HL-60 (cell line): Measurements from ENCODE around the gene XRCC5.

Experiments used
- DNase-seq, 2 experiments: peaks; one replicate each; pipeline ENCODE4 v3.0.0-alpha.2; 2010 to 2020; ENCODE audit warnings: low read depth in 1 of 2, low spot score in 1 of 2
- H3K27ac ChIP-seq: fragments of 250-450 bp; sonication (Bioruptor Pico); replicated peaks from 2 replicates; pipeline ENCODE4 v1.5.1; 2020; ENCODE audit warnings: mild to moderate bottlenecking, moderate library complexity
- H3K27me3 ChIP-seq: fragments of 250-450 bp; sonication (Bioruptor Pico); 2 replicates; pipeline ENCODE4 v1.5.1; 2021; ENCODE audit warnings: mild to moderate bottlenecking, moderate library complexity; ENCODE audit not compliant: insufficient read depth, poor library complexity, severe bottlenecking
- H3K4me3 ChIP-seq: replicated peaks from 2 replicates; pipeline ENCODE4 v1.5.1; 2011; ENCODE audit warnings: mild to moderate bottlenecking, control low read depth, low read length; ENCODE audit not compliant: insufficient read depth
- CTCF ChIP-seq: IDR thresholded peaks from one replicate; pipeline ENCODE4 v1.5.1; 2011; ENCODE audit warnings: low read length, control low read depth, inconsistent platforms; ENCODE audit not compliant: insufficient read depth
- GABPA ChIP-seq: IDR thresholded peaks from 2 replicates; pipeline ENCODE4 v1.6.1; 2012; ENCODE audit warnings: low read depth
- POLR2AphosphoS5 ChIP-seq: IDR thresholded peaks from 2 replicates; pipeline ENCODE4 v1.6.1; 2012; ENCODE audit warnings: low read depth
- REST ChIP-seq: IDR thresholded peaks from 2 replicates; pipeline ENCODE4 v1.6.1; 2012; ENCODE audit warnings: low read depth; ENCODE audit not compliant: insufficient replicate concordance
- SPI1 ChIP-seq: IDR thresholded peaks from 2 replicates; pipeline ENCODE4 v1.6.1; 2012; ENCODE audit warnings: low read depth, mild to moderate bottlenecking, borderline replicate concordance

The XRCC5 gene

DNA sequence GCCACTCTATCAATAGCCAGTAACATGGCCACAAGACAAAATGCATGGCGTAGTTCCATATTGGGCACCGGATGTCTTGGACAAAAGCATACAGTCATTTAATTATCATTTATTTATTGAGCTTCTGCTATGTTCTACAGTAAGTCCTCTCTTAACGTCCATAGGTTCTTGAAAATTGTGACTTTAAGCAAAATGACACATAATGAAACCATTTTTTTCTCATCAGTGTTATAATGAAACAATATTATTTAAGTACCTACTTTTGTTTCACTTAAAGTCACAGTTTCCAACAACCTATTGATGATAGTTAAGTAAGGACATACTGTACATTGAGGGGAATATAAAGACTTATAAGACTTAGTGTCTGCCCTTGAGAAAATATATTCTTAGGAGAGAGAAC, 84.9 kb downstream of the XRCC5 start:
- TF ChIP-seq REST, result no peak
- TF ChIP-seq GABPA, result no peak
- no peak for TF ChIP-seq POLR2AphosphoS5
- TF ChIP-seq CTCF, result no peak
- no peak for TF ChIP-seq SPI1
- H3K4me3 ChIP-seq, result no peak overlapping the region
- H3K27me3 ChIP-seq, result no peaks in the 10 kb centered on the region
- no peak for DNase-seq
- H3K27ac ChIP-seq, result no peak overlapping the region

- no peaks in the 10 kb centered on the region for H3K27me3 ChIP-seq
- no peak overlapping the region for H3K27ac ChIP-seq
- DNase-seq, result no peak
- no peak overlapping the region for H3K4me3 ChIP-seq
- no peak for TF ChIP-seq CTCF
- no peak for TF ChIP-seq REST
- TF ChIP-seq POLR2AphosphoS5, result no peak
- no peak for TF ChIP-seq SPI1
- TF ChIP-seq GABPA, result no peak
These were observed 85.4 kb downstream of the XRCC5 start for GRCh38 chr2:216194561-216194960.

GRCh38 chr2:216195565-216196029, 86.4 kb downstream of the XRCC5 start:
- Histone ChIP-seq H3K4me3 (no peak overlapping the region), H3K27me3 (no peaks in the 10 kb centered on the region), H3K27ac (no peak overlapping the region)
- TF ChIP-seq CTCF (no peak), REST (no peak), POLR2AphosphoS5 (no peak), GABPA (no peak), SPI1 (no peak)
- no peak for DNase-seq
